Psoas muscle (tissue), 8 donors: ENCODE results near the gene GJB3. TPM values are rescaled to one million over a fixed set of nuclear protein-coding genes. Genes with fewer than 3 reads are reported as not detected.
A peak's percentile ranks its signal among the peaks of the same experiment; 100 is the strongest.
"Not testable (repeated sequence)": the region's sequence is repeated elsewhere in the genome, so short reads cannot be mapped to it uniquely, and the experiment has no call there.

Experiments used
- ATAC-seq, 4 donors: fragments of 200-7000 bp; cut with Tn5 transposase; one replicate each; pipeline ENCODE4 v1.9.1; 2020; ENCODE audit warnings: moderate library complexity in 3 of 4, mild to moderate bottlenecking in 2 of 4
- DNase-seq, 2 donors: peaks; one replicate each; pipeline ENCODE4 v3.0.0-alpha.2; 2020
- H3K27ac ChIP-seq: fragments of 200-600 bp; one replicate; pipeline ENCODE4 v1.8.0; 2022
- H3K27me3 ChIP-seq, 3 donors: fragments of 200-600 bp in 1 of 3; one replicate each; pipeline versions ENCODE4 v1.6.1 to v1.8.0; 2013 to 2022; ENCODE audit warnings: low read length in 2 of 3, mild to moderate bottlenecking in 2 of 3, moderate library complexity in 1 of 3; ENCODE audit not compliant: insufficient read depth in 3 of 3
- H3K36me3 ChIP-seq, 2 donors: fragments of 200-600 bp in 1 of 2; one replicate each; pipeline versions ENCODE4 v1.6.1 to v1.8.0; 2013 to 2022; ENCODE audit warnings: low read depth in 1 of 2, mild to moderate bottlenecking in 1 of 2, moderate library complexity in 1 of 2; ENCODE audit not compliant: insufficient read depth in 1 of 2
- H3K4me1 ChIP-seq: fragments of 200-600 bp; one replicate; pipeline ENCODE4 v1.8.0; 2022
- H3K4me3 ChIP-seq: fragments of 200-600 bp; one replicate; pipeline ENCODE4 v1.8.0; 2022; ENCODE audit warnings: mild to moderate bottlenecking
- H3K9me3 ChIP-seq: fragments of 200-600 bp; one replicate; pipeline ENCODE4 v1.8.0; 2022
- WGBS, 3 donors: extraction: QIAGEN DNeasy Blood & Tissue Kit; methylation state at CpG; one replicate each; pipeline versions ENCODE4 v1.1.6 to v1.1.7; 2013; 5-methylcytosine and 5-hydroxymethylcytosine counted together
- intact Hi-C, 2 donors: fragments of 100-400 bp; cut with DNase I; formaldehyde crosslinking; loops; one replicate each; pipeline versions ENCODE4 v1.11.0 to v1.14.2; 2022
- polyA plus RNA-seq, 3 donors: library from polyadenylated mRNA; stranded (reverse); fragments of 200-250 nt; gene quantifications; one replicate each; pipeline ENCODE4 v1.2.3, GENCODE V29; 2013
- total RNA-seq, 4 donors: library from RNA; stranded (reverse); fragmentation: NEBNext Ultra II Directional in 2 of 4; extraction: Animal tissue kit (Norgen Biotek cat#: 25700) in 2 of 4; gene quantifications; one replicate each; pipeline versions ENCODE4 v1.2.1 to v1.2.4, GENCODE V29; 2021 to 2023
- TF ChIP-seq, protein P1 (sequence below): fragments of 200-600 bp; IDR thresholded peaks from one replicate; pipeline ENCODE4 v1.8.0; 2022; ENCODE audit warnings: antibody characterized with exemption
- donor health status: healthy with polysubstance abuse.
- donor health status: DM: no; HTN: no; CAD: no; lungs with moderate emphysema.
- donor health status: Bipolar disorder and iron deficiency.
- donor health status: healthy.
- donor health status: DM: yes; HTN: yes; CAD: no.
- donor health status: DM: no; HTN: no; CAD: no.
- donor health status: DM: no; HTN: no; CAD: no.
- donor health status: DM: yes; HTN: yes; CAD: no.

GJB3 gene
- total and polyA plus RNA-seq, 7 donors: 0.03 TPM; not detected in 5

DNA sequence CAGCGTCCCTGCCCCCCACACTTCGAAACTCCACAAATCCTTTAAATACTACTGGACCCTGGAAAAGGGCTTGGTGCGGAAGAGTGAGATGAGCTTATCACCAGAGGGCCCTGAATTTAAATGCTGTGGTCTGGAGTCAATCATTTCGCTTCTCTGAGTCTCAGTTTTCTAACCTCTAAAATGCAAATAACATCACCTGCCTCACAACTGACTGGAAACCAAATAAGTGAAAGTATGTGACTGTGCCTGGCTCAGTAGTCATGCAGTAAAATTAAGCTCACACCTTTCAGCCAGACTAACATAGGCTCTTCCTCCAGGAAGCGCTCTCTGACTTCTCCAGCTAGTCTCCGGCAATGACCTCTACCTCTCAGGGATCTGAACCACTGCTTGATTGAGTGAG, 16.0 kb downstream of the GJB3 start:
- TF ChIP-seq, protein P1, sequence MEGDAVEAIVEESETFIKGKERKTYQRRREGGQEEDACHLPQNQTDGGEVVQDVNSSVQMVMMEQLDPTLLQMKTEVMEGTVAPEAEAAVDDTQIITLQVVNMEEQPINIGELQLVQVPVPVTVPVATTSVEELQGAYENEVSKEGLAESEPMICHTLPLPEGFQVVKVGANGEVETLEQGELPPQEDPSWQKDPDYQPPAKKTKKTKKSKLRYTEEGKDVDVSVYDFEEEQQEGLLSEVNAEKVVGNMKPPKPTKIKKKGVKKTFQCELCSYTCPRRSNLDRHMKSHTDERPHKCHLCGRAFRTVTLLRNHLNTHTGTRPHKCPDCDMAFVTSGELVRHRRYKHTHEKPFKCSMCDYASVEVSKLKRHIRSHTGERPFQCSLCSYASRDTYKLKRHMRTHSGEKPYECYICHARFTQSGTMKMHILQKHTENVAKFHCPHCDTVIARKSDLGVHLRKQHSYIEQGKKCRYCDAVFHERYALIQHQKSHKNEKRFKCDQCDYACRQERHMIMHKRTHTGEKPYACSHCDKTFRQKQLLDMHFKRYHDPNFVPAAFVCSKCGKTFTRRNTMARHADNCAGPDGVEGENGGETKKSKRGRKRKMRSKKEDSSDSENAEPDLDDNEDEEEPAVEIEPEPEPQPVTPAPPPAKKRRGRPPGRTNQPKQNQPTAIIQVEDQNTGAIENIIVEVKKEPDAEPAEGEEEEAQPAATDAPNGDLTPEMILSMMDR: no peak
- 81 to 82% (median 82%) methylated on average over 6 of the region's 6 CpGs for WGBS, 3 donors
- intact Hi-C loops: no loop called here
- H3K4me1 ChIP-seq: no peaks in the 10 kb centered on the region
- no peaks in the 10 kb centered on the region for H3K9me3 ChIP-seq
- peak overlapping the region; percentile 63 for H3K4me3 ChIP-seq
- H3K36me3 ChIP-seq: peaks cover 0 to 39% of the 10 kb centered on the region in 2 donors
- peaks cover 0 to 4% (median 0%) of the 10 kb centered on the region in 3 donors for H3K27me3 ChIP-seq
- H3K27ac ChIP-seq: no peak overlapping the region
- DNase-seq (no peak), ATAC-seq (no peak)

DNA sequence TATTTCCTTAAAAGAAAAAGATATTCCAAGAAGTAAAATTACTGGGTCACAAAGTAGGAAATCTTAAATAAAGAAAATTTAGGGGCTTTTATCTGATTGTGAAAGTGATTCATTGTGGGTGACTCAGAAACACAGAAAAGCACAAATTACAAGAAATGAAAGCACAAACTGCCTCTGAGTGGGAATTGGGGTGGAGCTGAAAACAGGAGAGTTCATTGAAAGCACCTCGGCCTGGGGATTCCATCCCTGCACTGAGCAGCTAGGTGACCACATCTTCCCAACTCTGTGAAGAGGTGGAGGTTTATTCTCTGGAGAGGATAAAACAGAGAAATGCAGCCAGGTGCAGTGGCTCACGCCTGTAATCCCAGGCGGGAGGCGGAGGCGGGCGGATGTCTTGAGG, 19.2 kb downstream of the GJB3 start:
- Histone ChIP-seq H3K27ac (no peak overlapping the region), H3K4me1 (no peaks in the 10 kb centered on the region), H3K27me3 (no peaks in the 10 kb centered on the region), H3K9me3 (no peaks in the 10 kb centered on the region), H3K36me3 (peaks cover 0 to 26% of the 10 kb centered on the region in 2 donors), H3K4me3 (no peak overlapping the region)
- ATAC-seq (no peak), DNase-seq (no peak)
- TF ChIP-seq, protein P1: no peak
- intact Hi-C loops: no loop called here
- 82 to 94% (median 89%) methylated on average over 6 of the region's 6 CpGs for WGBS, 3 donors

GRCh38 chr1:34803770-34804169, 22.8 kb downstream of the GJB3 start:
- Histone ChIP-seq H3K36me3 (no peaks in the 10 kb centered on the region), H3K4me3 (no peak overlapping the region), H3K27ac (no peak overlapping the region), H3K4me1 (no peaks in the 10 kb centered on the region), H3K9me3 (no peaks in the 10 kb centered on the region), H3K27me3 (no peaks in the 10 kb centered on the region)
- TF ChIP-seq, protein P1: no peak
- intact Hi-C loops: no loop called here
- ATAC-seq: no peak
- no peak for DNase-seq
- WGBS, 3 donors: 95 to 100% (median 98%) methylated on average over 3 of the region's 3 CpGs

DNA sequence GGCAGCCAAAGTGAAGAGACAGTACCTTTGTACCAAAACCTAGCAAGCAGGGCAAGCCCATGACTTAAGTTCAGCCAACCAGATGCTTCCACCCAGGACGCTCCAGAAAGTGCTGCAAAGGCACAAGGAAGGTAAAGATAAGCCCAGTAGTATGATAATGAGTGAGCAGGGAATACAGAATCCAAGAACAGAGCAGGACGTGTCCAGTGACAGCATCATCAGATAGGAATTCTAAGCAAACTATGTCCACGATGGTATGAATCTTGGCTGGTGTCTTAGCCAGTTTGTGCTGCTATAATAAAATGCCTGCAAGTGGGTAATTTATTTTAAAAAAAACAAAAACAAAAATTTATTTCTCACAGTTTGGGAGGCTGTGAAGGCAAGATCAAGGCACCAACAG, 25.4 kb downstream of the GJB3 start:
- Histone ChIP-seq H3K36me3 (no peaks in the 10 kb centered on the region), H3K4me3 (no peak overlapping the region), H3K4me1 (no peaks in the 10 kb centered on the region), H3K9me3 (no peaks in the 10 kb centered on the region), H3K27me3 (no peaks in the 10 kb centered on the region), H3K27ac (no peak overlapping the region)
- no peak for ATAC-seq
- TF ChIP-seq, protein P1: no peak
- 36 to 57% (median 48%) methylated on average over 3 of the region's 3 CpGs for WGBS, 3 donors
- DNase-seq: no peak
- intact Hi-C loops: no loop called here

DNA sequence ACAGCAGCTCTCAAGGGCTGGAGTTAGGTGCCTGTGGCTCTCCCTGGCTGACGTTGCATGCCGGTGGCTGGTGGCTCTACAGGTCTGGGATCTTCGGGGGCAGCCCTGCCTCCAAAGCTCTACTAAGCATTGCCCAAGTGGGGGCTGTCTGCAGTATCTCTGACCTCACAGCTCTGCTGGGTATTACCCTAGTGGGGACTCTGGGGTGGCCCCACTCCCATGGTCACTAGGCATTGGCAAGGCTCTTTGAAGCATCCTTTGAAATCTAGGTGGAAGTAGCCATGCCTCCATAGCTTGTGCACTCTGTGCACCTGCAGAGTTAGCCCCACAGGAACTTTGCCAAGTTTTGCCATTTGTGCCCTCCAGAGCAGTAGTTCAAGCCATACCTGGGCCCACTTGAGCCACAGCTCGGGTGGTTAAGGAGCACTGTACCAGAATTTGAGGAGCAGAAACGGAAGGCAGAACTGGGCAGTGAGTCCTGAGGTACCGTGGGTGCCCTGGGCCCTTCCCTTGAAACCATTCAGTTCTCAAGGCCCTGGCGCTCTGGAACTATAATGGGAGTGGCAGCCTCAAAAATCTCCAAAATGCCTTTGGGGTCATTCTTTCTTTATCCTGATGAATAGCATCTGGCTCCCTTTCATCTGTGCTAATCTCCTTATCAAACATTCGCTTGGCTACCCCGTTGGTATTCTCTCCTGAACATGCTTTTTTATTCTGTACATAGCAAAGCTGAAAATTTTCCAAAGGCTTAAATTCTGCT, 27.2 kb downstream of the GJB3 start:
- intact Hi-C loops: no loop called here
- TF ChIP-seq, protein P1: no peak
- Histone ChIP-seq H3K4me3 (no peak overlapping the region), H3K27ac (no peak overlapping the region), H3K4me1 (no peaks in the 10 kb centered on the region), H3K27me3 (no peaks in the 10 kb centered on the region), H3K36me3 (no peaks in the 10 kb centered on the region), H3K9me3 (no peaks in the 10 kb centered on the region)
- 89 to 90% (median 89%) methylated on average over 9 of the region's 9 CpGs for WGBS, 3 donors
- no peak for DNase-seq
- ATAC-seq: no peak

GRCh38 chr1:34810781-34811180, 29.8 kb downstream of the GJB3 start:
- ATAC-seq, H3K4me1 ChIP-seq, intact Hi-C loops, H3K27ac ChIP-seq, H3K27me3 ChIP-seq, H3K36me3 ChIP-seq, H3K4me3 ChIP-seq, H3K9me3 ChIP-seq, DNase-seq: not testable (repeated sequence)
- 92 to 96% (median 96%) methylated on average over 3 of the region's 3 CpGs for WGBS, 3 donors
